H9 (cell line): ENCODE data around the gene MAP2. TPM values are rescaled to one million over a fixed set of nuclear protein-coding genes. Genes with fewer than 3 reads are reported as not detected.

Experiments used
- DNase-seq: peaks from one replicate; pipeline ENCODE4 v3.0.0-alpha.2; 2017
- H2AFZ ChIP-seq: one replicate; pipeline ENCODE4 v1.6.1; 2013; ENCODE audit warnings: mild to moderate bottlenecking, low read length, control low read depth, moderate library complexity
- H2AK5ac ChIP-seq: 2 replicates; pipeline ENCODE4 v1.6.1; 2013; ENCODE audit warnings: low read length, control low read depth, mixed read lengths; ENCODE audit not compliant: insufficient read length
- H2BK120ac ChIP-seq: one replicate; pipeline ENCODE4 v1.6.1; 2013; ENCODE audit warnings: low read depth, mild to moderate bottlenecking, low read length, control low read depth, inconsistent platforms; ENCODE audit not compliant: poor library complexity, severe bottlenecking
- H2BK12ac ChIP-seq: 2 replicates; pipeline ENCODE4 v1.6.1; 2013; ENCODE audit warnings: low read length, control low read depth, mixed read lengths, low read depth; ENCODE audit not compliant: insufficient read length
- H2BK15ac ChIP-seq: 2 replicates; pipeline ENCODE4 v1.6.1; 2013; ENCODE audit warnings: low read depth, low read length, control low read depth
- H2BK20ac ChIP-seq: one replicate; pipeline ENCODE4 v1.6.1; 2013; ENCODE audit warnings: low read depth, mild to moderate bottlenecking, low read length, control low read depth, inconsistent platforms; ENCODE audit not compliant: poor library complexity, severe bottlenecking
- H2BK5ac ChIP-seq: 2 replicates; pipeline ENCODE4 v1.6.1; 2013; ENCODE audit warnings: low read length, control low read depth, mixed read lengths; ENCODE audit not compliant: insufficient read length
- H3K14ac ChIP-seq: 2 replicates; pipeline ENCODE4 v1.6.1; 2013; ENCODE audit warnings: low read length, control low read depth; ENCODE audit not compliant: insufficient read depth
- H3K18ac ChIP-seq: 2 replicates; pipeline ENCODE4 v1.6.1; 2013; ENCODE audit warnings: low read depth, mild to moderate bottlenecking, mixed read lengths, low read length, control low read depth; ENCODE audit not compliant: insufficient read length
- H3K23ac ChIP-seq: 2 replicates; pipeline ENCODE4 v1.6.1; 2013; ENCODE audit warnings: low read length, control low read depth, mixed read lengths, low read depth; ENCODE audit not compliant: insufficient read length
- H3K23me2 ChIP-seq: 2 replicates; pipeline ENCODE4 v1.6.1; 2013; ENCODE audit warnings: low read depth, mild to moderate bottlenecking, mixed read lengths, low read length, control low read depth; ENCODE audit not compliant: insufficient read length, poor library complexity, severe bottlenecking
- H3K27ac ChIP-seq: 2 replicates; pipeline ENCODE4 v1.5.1; 2013; ENCODE audit warnings: low read length, control low read depth, mixed read lengths, low read depth; ENCODE audit not compliant: insufficient read length
- H3K27me3 ChIP-seq: 2 replicates; pipeline ENCODE4 v1.6.1; 2013; ENCODE audit warnings: low read length, control low read depth, inconsistent platforms; ENCODE audit not compliant: insufficient read depth
- H3K4ac ChIP-seq: 2 replicates; pipeline ENCODE4 v1.6.1; 2013; ENCODE audit warnings: low read depth, mild to moderate bottlenecking, control low read depth, inconsistent platforms, low read length, moderate library complexity
- H3K4me1 ChIP-seq: 2 replicates; pipeline ENCODE4 v1.6.1; 2013; ENCODE audit warnings: low read length, control low read depth, inconsistent platforms; ENCODE audit not compliant: insufficient read depth
- H3K4me2 ChIP-seq: 2 replicates; pipeline ENCODE4 v1.6.1; 2013; ENCODE audit warnings: low read length, control low read depth, mixed read lengths; ENCODE audit not compliant: insufficient read length, insufficient read depth
- H3K56ac ChIP-seq: 2 replicates; pipeline ENCODE4 v1.6.1; 2013; ENCODE audit warnings: low read depth, mild to moderate bottlenecking, mixed read lengths, low read length, control low read depth; ENCODE audit not compliant: insufficient read length
- H3K79me1 ChIP-seq: 2 replicates; pipeline ENCODE4 v1.6.1; 2013; ENCODE audit warnings: low read depth, mild to moderate bottlenecking, moderate library complexity, low read length, control low read depth, inconsistent platforms; ENCODE audit not compliant: insufficient read depth, poor library complexity, severe bottlenecking
- H3K79me2 ChIP-seq: 2 replicates; pipeline ENCODE4 v1.6.1; 2013; ENCODE audit warnings: low read length, control low read depth, inconsistent platforms; ENCODE audit not compliant: insufficient read depth
- H3K9ac ChIP-seq: 2 replicates; pipeline ENCODE4 v1.6.1; 2013; ENCODE audit warnings: low read length, control low read depth, mixed read lengths; ENCODE audit not compliant: insufficient read length; ENCODE audit errors: extremely low read depth
- H3K9me3 ChIP-seq: one replicate; pipeline ENCODE4 v1.6.1; 2013; ENCODE audit warnings: low read depth, low read length, inconsistent platforms; ENCODE audit not compliant: control insufficient read depth
- H3T11ph ChIP-seq: one replicate; pipeline ENCODE4 v1.6.1; 2013; ENCODE audit warnings: mild to moderate bottlenecking, low read length, control low read depth, inconsistent platforms
- H4K20me1 ChIP-seq: one replicate; pipeline ENCODE4 v1.6.1; 2013; ENCODE audit not compliant: control insufficient read depth, insufficient read length, insufficient read depth
- H4K5ac ChIP-seq: 2 replicates; pipeline ENCODE4 v1.6.1; 2013; ENCODE audit warnings: low read depth, mild to moderate bottlenecking, mixed read lengths, low read length, control low read depth; ENCODE audit not compliant: insufficient read length
- H4K8ac ChIP-seq: replicated peaks from 2 replicates; pipeline ENCODE4 v1.6.1; 2013; ENCODE audit warnings: low read length, control low read depth, mixed read lengths, low read depth; ENCODE audit not compliant: insufficient read length
- H4K91ac ChIP-seq: 2 replicates; pipeline ENCODE4 v1.6.1; 2013; ENCODE audit warnings: low read depth, mild to moderate bottlenecking, moderate library complexity, mixed read lengths, low read length, control low read depth; ENCODE audit not compliant: insufficient read length
- H3K27ac Mint-ChIP-seq, 3 experiments: 2 replicates in 2 of 3; 3 replicates in 1 of 3; pipeline ENCODE4 v1.8.0; 2020 to 2021; ENCODE audit warnings: mixed read lengths in 3 of 3, mild to moderate bottlenecking in 1 of 3, moderate library complexity in 1 of 3
- H3K27me3 Mint-ChIP-seq: 2 replicates; pipeline ENCODE4 v1.8.0; 2021; ENCODE audit warnings: low read depth, mild to moderate bottlenecking, moderate library complexity, mixed read lengths
- H3K36me3 Mint-ChIP-seq, 3 experiments: 2 replicates in 2 of 3; 3 replicates in 1 of 3; pipeline ENCODE4 v1.8.0; 2020 to 2021; ENCODE audit warnings: low read depth in 3 of 3, mixed read lengths in 3 of 3; ENCODE audit not compliant: insufficient read depth in 1 of 3
- H3K4me1 Mint-ChIP-seq, 2 experiments: 2 replicates each; pipeline ENCODE4 v1.8.0; 2020; ENCODE audit warnings: mixed read lengths in 2 of 2
- H3K4me3 Mint-ChIP-seq, 2 experiments: 2 replicates in 1 of 2; 3 replicates in 1 of 2; pipeline ENCODE4 v1.8.0; 2020 to 2021; ENCODE audit warnings: mild to moderate bottlenecking in 2 of 2, mixed read lengths in 2 of 2, moderate library complexity in 1 of 2
- H3K9me3 Mint-ChIP-seq, 2 experiments: 2 replicates in 1 of 2; 3 replicates in 1 of 2; pipeline ENCODE4 v1.8.0; 2020; ENCODE audit warnings: mild to moderate bottlenecking in 2 of 2, mixed read lengths in 2 of 2, moderate library complexity in 1 of 2
- WGBS: extraction: QIAGEN DNeasy Blood & Tissue Kit; methylation state at CpG from one replicate; pipeline ENCODE4 v1.1.7; 2013; ENCODE audit warnings: missing lambda C conversion rate, low lambda C conversion rate, mixed read lengths; ENCODE audit not compliant: insufficient read length; ENCODE audit errors: extremely low coverage; 5-methylcytosine and 5-hydroxymethylcytosine counted together
- total RNA-seq: library from RNA; stranded (reverse); gene quantifications from 2 replicates; pipeline ENCODE4 v1.2.1, GENCODE V29; 2021
- TF ChIP-seq, protein P1 (sequence below): fragments of 200-600 bp; sonication (generic); conservative IDR thresholded peaks from 3 replicates; pipeline ENCODE4 v1.8.0; 2021; ENCODE audit warnings: antibody characterized with exemption, mild to moderate bottlenecking

The MAP2 gene
- total RNA-seq, 1 experiment from 2014 or later = 0.87 TPM

- Histone ChIP-seq H2BK5ac (no peak overlapping the region), H3K27ac (no peak overlapping the region), H2AK5ac (no peak overlapping the region), H3K56ac (no peak overlapping the region), H4K5ac (no peak overlapping the region), H3K18ac (no peak overlapping the region), H3K23ac (no peak overlapping the region), H3T11ph (no peak overlapping the region), H3K4me2 (no peak overlapping the region), H3K79me2 (no peaks in the 10 kb centered on the region), H3K14ac (no peak overlapping the region), H4K91ac (no peak overlapping the region), H2BK20ac (no peak overlapping the region), H3K9ac (no peak overlapping the region), H3K79me1 (no peaks in the 10 kb centered on the region), H3K4ac (no peak overlapping the region), H4K20me1 (no peaks in the 10 kb centered on the region), H3K23me2 (no peaks in the 10 kb centered on the region), H2BK120ac (no peak overlapping the region), H2BK15ac (no peak overlapping the region), H3K27me3 (no peaks in the 10 kb centered on the region), H2AFZ (no peak overlapping the region), H4K8ac (no peak overlapping the region), H3K9me3 (no peaks in the 10 kb centered on the region), H3K4me1 (no peaks in the 10 kb centered on the region), H2BK12ac (no peak overlapping the region)
- Mint-ChIP-seq H3K36me3 (peaks cover 0 to 12% (median 3%) of the 10 kb centered on the region in 3 experiments; a peak in 4 of 7 replicates), H3K9me3 (peaks cover 11 to 16% of the 10 kb centered on the region in 2 experiments), H3K27ac (no peak overlapping the region), H3K4me1 (peaks cover 4 to 5% of the 10 kb centered on the region in 2 experiments; a peak in 3 of 4 replicates), H3K4me3 (no peak overlapping the region), H3K27me3 (no peaks in the 10 kb centered on the region)
- TF ChIP-seq, protein P1, sequence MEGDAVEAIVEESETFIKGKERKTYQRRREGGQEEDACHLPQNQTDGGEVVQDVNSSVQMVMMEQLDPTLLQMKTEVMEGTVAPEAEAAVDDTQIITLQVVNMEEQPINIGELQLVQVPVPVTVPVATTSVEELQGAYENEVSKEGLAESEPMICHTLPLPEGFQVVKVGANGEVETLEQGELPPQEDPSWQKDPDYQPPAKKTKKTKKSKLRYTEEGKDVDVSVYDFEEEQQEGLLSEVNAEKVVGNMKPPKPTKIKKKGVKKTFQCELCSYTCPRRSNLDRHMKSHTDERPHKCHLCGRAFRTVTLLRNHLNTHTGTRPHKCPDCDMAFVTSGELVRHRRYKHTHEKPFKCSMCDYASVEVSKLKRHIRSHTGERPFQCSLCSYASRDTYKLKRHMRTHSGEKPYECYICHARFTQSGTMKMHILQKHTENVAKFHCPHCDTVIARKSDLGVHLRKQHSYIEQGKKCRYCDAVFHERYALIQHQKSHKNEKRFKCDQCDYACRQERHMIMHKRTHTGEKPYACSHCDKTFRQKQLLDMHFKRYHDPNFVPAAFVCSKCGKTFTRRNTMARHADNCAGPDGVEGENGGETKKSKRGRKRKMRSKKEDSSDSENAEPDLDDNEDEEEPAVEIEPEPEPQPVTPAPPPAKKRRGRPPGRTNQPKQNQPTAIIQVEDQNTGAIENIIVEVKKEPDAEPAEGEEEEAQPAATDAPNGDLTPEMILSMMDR = no peak
- no peak for DNase-seq
- no CpG with 5 or more reads among the region's 1 CpG for WGBS
Observed at GRCh38 chr2:209411296-209411695, 12.6 kb upstream of the MAP2 start.
